Kidney (tissue), 11 donors: Measurements from ENCODE around the gene PGA3. TPM values are rescaled to one million over a fixed set of nuclear protein-coding genes. Genes with fewer than 3 reads are reported as not detected.
"Not testable (repeated sequence)": the region's sequence is repeated elsewhere in the genome, so short reads cannot be mapped to it uniquely, and the experiment has no call there.

Experiments
- DNase-seq, 5 donors: peaks; one replicate each; pipeline ENCODE4 v3.0.0-alpha.2; 2013 to 2020
- FAIRE-seq: peaks from 2 replicates; lab custom pipeline; 2012; peaks lifted over from hg19 to GRCh38; lab: Jason Lieb, UNC
- H3K27ac ChIP-seq, 2 donors: one replicate each; pipeline ENCODE4 v1.7.0; 2013; ENCODE audit warnings: low read depth in 2 of 2, low read length in 2 of 2, inconsistent platforms in 1 of 2
- H3K27me3 ChIP-seq: one replicate; pipeline ENCODE4 v1.7.1; 2013; ENCODE audit warnings: low read length, inconsistent platforms; ENCODE audit not compliant: control insufficient read depth, insufficient read depth
- H3K36me3 ChIP-seq, 3 donors: one replicate each; pipeline versions ENCODE4 v1.7.0 to v1.7.1; 2013; ENCODE audit warnings: low read length in 3 of 3, control low read depth in 1 of 3, inconsistent platforms in 1 of 3; ENCODE audit not compliant: insufficient read depth in 3 of 3, control insufficient read depth in 2 of 3
- H3K4me1 ChIP-seq, 3 donors: one replicate each; pipeline versions ENCODE4 v1.7.0 to v1.7.1; 2013; ENCODE audit warnings: low read length in 3 of 3, inconsistent platforms in 1 of 3, low read depth in 1 of 3; ENCODE audit not compliant: control insufficient read depth in 2 of 3, insufficient read depth in 2 of 3
- H3K4me3 ChIP-seq, 3 donors: one replicate each; pipeline versions ENCODE4 v1.7.0 to v1.8.1; 2013; ENCODE audit warnings: low read length in 3 of 3, control low read depth in 1 of 3, inconsistent platforms in 1 of 3
- H3K9ac ChIP-seq, 3 donors: one replicate each; pipeline versions ENCODE4 v1.7.0 to v1.7.1; 2013; ENCODE audit warnings: low read length in 3 of 3, control low read depth in 1 of 3, inconsistent platforms in 1 of 3
- H3K9me3 ChIP-seq, 3 donors: one replicate each; pipeline versions ENCODE4 v1.7.0 to v1.7.1; 2013; ENCODE audit warnings: low read length in 3 of 3, control low read depth in 1 of 3, inconsistent platforms in 1 of 3; ENCODE audit not compliant: control insufficient read depth in 2 of 3, insufficient read depth in 1 of 3
- intact Hi-C: fragments of 100-400 bp; cut with DNase I; formaldehyde crosslinking; loops from one replicate; pipeline ENCODE4 v1.11.1; 2022
- polyA plus RNA-seq: library from polyadenylated mRNA; stranded (reverse); fragments of 350-450 nt; fragmentation: Illumina TruSeq; extraction: RNeasy Lipid Tissue Mini Kit (QIAGEN cat#74804); gene quantifications from one replicate; pipeline ENCODE4 v1.2.3, GENCODE V29; 2014; ENCODE audit warnings: low read depth, low replicate concordance; ENCODE audit not compliant: insufficient read depth
- total RNA-seq: library from RNA; stranded (reverse); fragmentation: NEBNext Ultra II Directional; extraction: Animal tissue kit (Norgen Biotek cat#: 25700); gene quantifications from one replicate; pipeline ENCODE4 v1.2.1, GENCODE V29; 2021
- donor health status: control.
- donor health status: control.
- donor health status: DM: yes; HTN: yes; CAD: no.
- donor health status: Normal renal cell carcinoma (clear cell type).

The PGA3 gene
- total and polyA plus RNA-seq, 2 donors from 2014 or later = 0.54 TPM; not detected in 1

- H3K4me1 ChIP-seq, H3K27me3 ChIP-seq, DNase-seq, H3K9me3 ChIP-seq, intact Hi-C loops, FAIRE-seq, H3K9ac ChIP-seq, H3K27ac ChIP-seq, H3K36me3 ChIP-seq, H3K4me3 ChIP-seq: not testable (repeated sequence)
These were observed 10.5 kb downstream of the PGA3 start for GRCh38 chr11:61213711-61214324.

- H3K4me1 ChIP-seq, DNase-seq, intact Hi-C loops, FAIRE-seq, H3K9ac ChIP-seq, H3K36me3 ChIP-seq, H3K27ac ChIP-seq, H3K27me3 ChIP-seq, H3K9me3 ChIP-seq, H3K4me3 ChIP-seq: not testable (repeated sequence)
These were observed 15.0 kb downstream of the PGA3 start for GRCh38 chr11:61218306-61218705.

GRCh38 chr11:61219016-61219415, 15.7 kb downstream of the PGA3 start:
- intact Hi-C loops, H3K4me1 ChIP-seq, H3K36me3 ChIP-seq, H3K9me3 ChIP-seq, H3K4me3 ChIP-seq, H3K27me3 ChIP-seq, FAIRE-seq, DNase-seq, H3K9ac ChIP-seq, H3K27ac ChIP-seq: not testable (repeated sequence)

GRCh38 chr11:61222047-61222446, 18.7 kb downstream of the PGA3 start, which contains the start of gene PGA4:
Gene PGA4 (plus strand): TSS chr11:61222347. CDS start chr11:61222401, 54 bp downstream.
- H3K27ac ChIP-seq, H3K36me3 ChIP-seq, DNase-seq, FAIRE-seq, intact Hi-C loops, H3K9me3 ChIP-seq, H3K9ac ChIP-seq, H3K4me3 ChIP-seq, H3K27me3 ChIP-seq, H3K4me1 ChIP-seq: not testable (repeated sequence)

GRCh38 chr11:61222692-61223091, 19.4 kb downstream of the PGA3 start:
- H3K9me3 ChIP-seq, H3K27ac ChIP-seq, DNase-seq, H3K4me3 ChIP-seq, H3K36me3 ChIP-seq, H3K9ac ChIP-seq, intact Hi-C loops, H3K27me3 ChIP-seq, H3K4me1 ChIP-seq, FAIRE-seq: not testable (repeated sequence)

- intact Hi-C loops, DNase-seq, H3K27me3 ChIP-seq, H3K27ac ChIP-seq, FAIRE-seq, H3K4me3 ChIP-seq, H3K36me3 ChIP-seq, H3K9ac ChIP-seq, H3K9me3 ChIP-seq, H3K4me1 ChIP-seq: not testable (repeated sequence)
These were observed 23.3 kb downstream of the PGA3 start for GRCh38 chr11:61226457-61227137.

- FAIRE-seq, H3K36me3 ChIP-seq, DNase-seq, H3K4me3 ChIP-seq, H3K4me1 ChIP-seq, H3K9ac ChIP-seq, H3K9me3 ChIP-seq, intact Hi-C loops, H3K27ac ChIP-seq, H3K27me3 ChIP-seq: not testable (repeated sequence)
These were observed 26.1 kb downstream of the PGA3 start for GRCh38 chr11:61229458-61229857.

GRCh38 chr11:61231033-61231432, 27.7 kb downstream of the PGA3 start:
- H3K4me3 ChIP-seq, H3K36me3 ChIP-seq, FAIRE-seq, H3K4me1 ChIP-seq, H3K9ac ChIP-seq, H3K27ac ChIP-seq, H3K27me3 ChIP-seq, intact Hi-C loops, H3K9me3 ChIP-seq, DNase-seq: not testable (repeated sequence)
